OCI-M1 (cell line): ENCODE measurements around the gene CBY1.

Source experiments
- DNase-seq: peaks from one replicate; lab custom pipeline; 2025; lab: John Stamatoyannopoulos, UW

The CBY1 gene

DNA sequence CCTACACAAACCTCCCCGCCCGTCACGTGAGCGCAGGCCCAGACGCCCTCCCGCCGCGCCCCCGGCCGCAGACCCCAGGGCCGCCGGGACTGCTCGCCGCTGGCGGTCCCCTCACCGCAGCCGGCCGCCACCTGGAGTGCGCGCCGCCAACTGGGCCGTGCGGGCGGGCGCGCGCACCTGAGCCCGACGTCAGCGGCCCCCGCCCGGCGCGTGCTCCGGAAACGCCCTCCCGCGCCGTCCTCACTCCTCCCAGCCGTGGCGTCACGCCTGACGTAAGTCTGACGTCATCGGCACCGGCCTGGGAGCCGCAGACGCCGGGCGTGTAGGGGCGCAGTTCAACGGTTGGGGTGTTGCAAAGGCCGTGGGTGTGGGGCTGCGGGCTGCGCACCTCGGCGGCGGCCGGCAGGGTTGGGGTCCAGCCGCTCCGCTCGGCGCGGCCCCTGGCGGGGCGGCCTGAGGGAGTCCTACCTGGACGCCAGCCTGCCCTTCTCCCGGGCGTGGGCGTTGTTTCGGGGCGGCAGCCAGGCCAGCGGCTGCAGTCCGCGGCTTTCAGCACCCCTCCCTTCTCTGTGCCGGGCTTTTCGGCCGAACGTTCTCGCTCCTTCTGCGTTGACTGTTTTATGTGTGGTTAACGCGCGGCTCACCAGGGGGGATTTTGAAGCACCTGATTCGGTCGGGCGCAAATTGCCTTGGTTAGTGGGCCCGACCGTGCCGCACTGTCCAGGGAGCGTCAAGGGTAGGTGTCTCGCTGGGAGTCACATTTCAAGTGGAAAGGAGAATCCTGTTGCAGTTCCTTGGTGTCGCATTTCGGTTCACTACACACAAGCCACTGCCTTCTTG is 44.6 kb downstream of the CBY1 start, which contains the start of gene JOSD1:
JOSD1 (minus strand) TSS at position 155 of the 840 bp plus-strand sequence. CDS start 956 bp downstream, outside the sequence.
- DNase-seq: peak; percentile 95

DNA sequence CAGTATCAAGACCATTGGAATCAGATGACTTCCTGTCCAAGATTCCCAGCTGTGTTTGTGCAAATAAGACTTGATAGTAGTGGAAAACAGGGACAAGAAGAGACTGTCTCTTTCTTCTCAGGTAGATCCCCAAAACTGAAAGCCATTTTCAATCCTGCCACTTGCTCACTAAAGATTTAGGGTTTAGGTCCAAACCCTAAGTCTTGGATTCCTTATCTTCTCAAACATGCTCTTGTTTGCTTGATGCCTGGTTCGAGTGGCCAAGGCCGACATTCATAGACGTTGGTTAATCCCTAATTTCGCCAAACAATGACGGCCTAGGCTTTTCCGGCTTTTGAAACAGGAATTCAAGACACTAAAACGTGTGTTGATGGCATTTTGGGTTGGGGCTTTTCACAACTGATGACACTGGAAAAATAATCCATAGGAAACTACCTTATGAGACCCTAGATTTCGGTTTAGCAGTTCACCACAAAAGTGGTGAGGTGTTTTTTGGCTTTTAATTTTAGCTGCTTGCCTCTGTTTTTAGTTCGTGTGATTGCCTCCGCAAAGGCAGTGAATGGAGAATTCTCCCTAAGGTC is 48.3 kb downstream of the CBY1 start:
- no peak for DNase-seq

DNA sequence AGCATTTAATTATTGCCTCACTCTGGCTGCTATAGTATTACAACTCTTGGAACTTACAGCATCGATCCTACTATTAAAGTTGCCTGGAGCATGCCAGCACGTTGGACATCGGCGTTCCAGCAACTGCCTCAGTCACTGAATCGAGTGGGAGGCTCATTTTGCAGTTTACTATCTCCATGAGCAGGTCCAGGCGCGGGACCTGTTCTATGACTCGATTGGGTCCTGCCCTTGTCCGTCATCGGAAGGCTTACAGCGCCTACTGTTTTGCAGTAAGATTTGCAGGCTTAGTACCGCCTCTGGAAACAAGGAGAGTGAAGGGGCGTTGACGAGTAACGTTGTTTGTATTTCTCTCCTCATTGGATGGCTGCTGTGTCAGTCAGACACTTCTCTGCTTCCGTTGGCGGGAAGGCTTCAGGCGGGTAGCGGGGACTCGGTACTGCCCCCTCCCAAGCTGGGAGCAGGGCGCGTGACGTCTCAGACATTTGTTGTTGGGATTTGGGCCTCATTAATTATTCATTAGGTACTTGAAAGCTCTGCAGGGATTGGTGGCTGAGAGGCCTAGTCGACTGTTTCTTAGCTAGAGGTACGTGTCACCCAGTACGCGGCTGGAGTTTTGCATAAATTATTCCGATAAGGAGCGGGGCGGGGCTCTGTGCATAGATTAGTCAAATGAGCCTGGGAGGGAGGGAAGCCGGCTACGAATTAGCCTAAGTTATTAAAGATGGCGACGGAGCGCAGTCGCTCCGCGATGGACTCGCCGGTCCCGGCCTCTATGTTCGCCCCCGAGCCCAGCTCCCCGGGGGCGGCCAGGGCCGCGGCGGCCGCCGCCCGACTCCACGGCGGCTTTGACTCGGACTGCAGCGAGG is 49.0 kb downstream of the CBY1 start, which contains the start of gene GTPBP1:
GTPBP1 (plus strand) TSS at position 710 of the 866 bp plus-strand sequence; CDS start at position 722, 12 bp downstream.
- DNase-seq: peak; percentile 100

DNA sequence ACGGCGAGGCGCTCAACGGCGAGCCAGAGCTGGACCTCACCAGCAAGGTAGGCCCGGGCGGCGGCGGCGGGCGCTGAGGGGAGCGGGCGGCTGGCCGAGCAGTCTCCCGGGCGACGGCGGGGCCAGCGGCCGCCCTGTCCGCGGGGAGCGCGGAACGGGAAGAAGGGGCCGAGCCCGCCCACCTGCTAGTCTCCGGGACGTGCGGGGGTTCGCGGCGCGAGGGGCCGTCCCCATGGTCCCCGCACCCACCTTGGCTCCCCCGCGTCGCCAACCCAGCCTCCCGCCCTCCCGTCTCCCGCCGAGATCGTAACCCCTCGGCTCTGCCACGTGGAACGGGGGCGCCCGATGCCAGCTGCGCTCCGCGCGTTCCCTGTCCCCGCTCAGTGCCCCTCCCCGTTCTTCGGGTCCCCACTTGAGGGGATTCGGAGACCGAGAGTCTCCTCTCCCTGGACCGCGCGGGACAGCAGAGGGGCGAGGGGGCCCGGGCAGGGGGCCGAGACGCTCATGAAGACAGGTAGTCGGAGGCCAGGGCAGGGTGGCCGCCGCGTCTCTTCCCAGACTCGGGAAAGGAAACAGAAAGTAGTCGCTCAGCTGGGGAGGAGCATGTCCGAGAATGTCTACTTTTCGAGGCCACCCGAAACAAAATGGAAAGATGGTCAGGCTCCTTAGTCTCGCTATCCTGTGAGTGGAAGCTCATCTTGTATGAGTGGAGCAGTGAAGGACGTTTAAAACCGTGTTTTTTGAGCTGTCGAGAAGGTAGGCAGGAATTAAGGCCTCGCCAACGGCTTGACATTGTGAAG is 49.9 kb downstream of the CBY1 start:
- peak; percentile 43 for DNase-seq

DNA sequence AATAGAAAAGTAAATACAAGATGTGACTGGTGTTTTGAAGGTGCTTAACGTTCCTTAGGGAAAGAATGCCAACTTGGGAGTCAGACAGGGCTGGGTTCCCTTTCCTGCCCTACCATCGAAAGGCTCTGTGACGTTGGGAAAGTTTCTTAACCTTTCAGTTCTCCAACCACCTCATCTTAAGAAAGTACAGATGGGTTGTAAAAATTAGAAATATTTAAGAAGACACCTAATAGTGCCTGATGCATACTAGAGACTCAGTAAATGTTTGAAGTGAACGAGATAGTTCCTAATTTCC is 50.4 kb downstream of the CBY1 start:
- DNase-seq: peak; percentile 42

DNA sequence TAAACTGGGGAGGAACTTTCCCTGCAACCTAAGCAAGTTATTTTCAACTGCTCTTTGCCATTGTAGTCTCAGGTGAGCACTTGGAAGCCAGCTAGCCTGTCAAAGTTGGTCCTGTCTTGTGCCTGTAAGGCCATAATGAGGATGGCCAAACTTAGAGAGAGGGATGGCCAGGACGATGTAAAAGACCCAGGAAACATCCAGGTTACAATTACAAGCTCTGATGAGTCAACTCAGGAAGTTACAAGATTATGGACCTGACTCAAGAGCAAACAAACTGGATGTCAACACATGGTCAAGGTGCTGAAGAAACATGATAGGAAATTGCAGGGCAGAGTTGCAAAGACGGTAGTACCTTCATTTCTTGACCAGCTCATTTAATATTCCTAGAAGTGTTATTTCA is 50.9 kb downstream of the CBY1 start:
- DNase-seq: no peak

DNA sequence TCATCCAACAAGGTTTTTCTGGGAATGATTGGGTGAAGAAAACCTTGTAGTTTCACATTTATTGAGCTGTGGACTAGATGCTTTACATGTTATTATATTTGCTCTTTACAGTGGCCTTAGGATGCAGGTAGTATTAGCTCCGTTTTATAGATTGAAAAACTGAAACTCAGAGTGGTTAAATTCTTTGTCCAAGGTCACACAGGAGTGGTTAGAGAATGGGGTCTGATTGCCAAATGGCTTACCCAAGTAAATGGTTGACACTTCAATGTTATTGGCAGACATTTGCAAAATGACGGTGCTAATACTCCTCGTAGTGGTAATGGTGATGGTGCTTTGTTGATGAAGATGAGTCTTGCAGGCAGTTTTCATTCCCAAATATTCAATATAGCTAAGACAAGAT is 51.5 kb downstream of the CBY1 start:
- no peak for DNase-seq

DNA sequence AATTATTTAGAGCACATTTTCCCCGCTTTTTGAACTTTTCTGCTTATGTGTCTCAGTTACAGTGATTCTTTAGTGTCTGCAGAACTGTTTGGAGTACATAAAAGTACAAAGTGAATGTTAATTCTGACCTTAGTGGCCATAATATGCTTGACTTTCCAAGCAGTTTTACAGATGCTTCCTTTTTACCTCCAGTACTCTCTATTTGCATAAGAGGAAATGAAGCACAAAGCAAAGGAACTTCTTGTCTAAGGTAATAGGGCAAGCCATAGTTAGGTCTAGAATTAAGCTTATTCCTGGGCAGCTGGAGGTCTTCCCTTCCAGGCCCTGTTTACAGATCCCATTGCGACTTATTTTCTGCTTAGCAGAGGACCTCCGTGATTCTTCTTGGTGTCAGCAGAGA is 52.9 kb downstream of the CBY1 start:
- DNase-seq: no peak

DNA sequence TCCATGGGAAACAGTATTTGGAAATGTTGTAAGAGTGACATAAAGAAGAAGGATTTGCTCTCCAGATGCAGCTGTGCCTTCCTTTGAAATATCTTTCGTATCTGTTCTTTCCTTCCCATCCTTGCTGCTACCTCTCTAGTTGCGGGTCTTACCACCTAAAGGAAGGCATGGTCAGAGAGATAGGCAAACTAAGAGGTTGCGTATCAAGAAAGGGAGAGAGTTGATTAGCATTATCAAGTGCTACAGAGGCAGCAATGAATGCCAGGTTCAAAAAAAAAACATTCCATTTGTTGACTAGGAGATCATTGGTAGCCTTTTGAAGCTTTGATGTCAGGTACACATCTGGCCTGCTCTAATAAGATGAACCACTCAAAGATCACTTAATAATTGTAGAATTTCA is 53.9 kb downstream of the CBY1 start:
- no peak for DNase-seq

DNA sequence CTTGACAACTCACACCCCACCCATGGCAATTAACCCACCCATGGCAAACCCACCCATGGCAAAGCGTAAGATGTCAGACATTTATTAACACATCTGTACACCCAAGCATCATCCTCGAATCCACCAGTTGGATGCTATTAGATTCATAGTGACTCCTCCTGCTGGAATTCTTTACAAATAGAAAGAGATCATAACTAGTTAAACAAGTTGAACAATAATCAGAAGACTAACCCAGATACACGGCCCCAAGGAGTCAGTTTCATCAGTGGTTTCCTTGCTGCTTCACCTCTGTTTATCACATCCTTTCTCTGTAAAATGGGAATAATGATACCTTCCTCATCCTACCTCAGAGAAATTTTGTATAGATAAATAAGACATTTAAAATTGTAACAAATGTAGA is 54.4 kb downstream of the CBY1 start:
- no peak for DNase-seq

DNA sequence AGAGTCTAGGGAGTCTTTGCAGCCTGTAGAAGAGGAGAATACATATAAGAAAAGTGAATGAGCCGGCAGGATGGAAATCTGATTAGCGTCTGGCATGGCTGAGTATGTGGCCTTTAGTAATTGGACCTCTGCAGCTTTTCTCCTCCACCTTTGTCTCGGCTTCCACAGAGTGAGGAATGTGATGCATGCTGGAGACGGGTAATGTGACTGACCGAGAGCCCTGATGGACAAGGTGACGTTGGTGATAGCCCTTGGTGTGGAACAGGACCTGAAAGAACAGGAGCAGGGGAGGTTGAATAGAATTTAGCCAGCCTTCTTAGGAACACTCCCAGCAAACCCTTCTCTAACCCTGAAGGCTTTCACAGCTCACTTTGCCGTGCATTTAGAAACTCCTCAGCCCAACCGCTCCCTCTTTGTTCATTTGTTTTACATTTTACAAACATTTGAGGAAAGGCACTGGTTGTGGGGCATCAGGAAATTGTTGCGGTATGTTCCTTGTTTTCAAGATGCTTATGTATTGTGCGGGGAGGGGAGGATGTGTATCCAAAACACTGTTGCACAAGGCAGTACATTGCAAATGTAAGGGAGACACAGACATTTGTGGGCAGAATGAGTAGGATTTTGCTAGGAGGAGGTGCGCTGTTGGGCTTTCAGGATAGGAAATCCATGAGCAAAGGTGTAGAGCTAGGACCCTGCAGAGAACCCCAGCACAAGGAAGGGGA is 56.2 kb downstream of the CBY1 start:
- DNase-seq: no peak

DNA sequence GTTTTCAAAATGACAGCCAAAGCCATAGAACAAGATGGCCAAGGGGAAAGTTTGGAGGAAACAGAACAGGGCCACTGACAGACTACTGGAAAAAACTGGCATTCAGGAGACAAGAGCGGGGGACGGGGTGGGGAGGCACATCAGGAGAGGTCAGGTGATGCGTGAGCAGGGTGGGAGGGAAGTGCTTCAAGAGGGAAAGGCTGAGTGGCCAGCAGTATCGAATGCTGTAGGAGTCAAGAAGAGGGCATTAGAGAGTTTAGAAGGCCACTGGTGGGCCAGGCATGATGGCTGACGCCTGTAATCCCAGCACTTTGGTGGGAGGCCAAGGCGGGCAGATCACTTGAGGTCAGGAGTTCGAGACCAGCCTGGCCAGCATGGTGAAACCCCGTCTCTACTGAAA is 57.5 kb downstream of the CBY1 start:
- DNase-seq: peak; percentile 29

DNA sequence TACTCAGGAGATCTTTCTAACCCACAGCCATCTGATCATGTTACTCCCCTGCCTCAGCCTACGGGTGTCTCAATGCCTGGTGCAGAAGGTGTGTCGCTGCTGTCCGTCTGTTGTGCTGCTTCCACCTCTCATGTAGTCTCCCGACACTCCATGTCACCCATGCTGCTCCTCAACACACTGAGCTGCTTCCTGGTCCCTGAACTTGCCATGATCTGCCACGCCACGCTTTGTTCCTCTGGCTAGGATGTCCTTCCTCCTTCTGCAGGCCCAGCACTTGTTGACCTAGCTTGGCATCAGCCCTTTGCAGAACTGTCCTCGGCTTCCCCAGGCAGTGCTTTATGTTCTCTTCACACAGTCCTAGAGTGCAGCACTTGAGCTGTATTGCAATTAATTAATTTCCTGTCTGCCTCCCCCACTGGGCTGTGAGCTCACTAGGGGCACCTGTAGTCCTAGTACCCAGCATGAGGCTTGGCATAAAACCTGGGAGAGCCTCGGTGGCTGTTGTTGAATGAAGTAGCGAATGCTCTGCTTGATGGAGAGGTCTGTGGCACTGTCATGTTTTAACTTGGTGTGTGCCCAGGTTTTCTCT is 58.8 kb downstream of the CBY1 start:
- no peak for DNase-seq

DNA sequence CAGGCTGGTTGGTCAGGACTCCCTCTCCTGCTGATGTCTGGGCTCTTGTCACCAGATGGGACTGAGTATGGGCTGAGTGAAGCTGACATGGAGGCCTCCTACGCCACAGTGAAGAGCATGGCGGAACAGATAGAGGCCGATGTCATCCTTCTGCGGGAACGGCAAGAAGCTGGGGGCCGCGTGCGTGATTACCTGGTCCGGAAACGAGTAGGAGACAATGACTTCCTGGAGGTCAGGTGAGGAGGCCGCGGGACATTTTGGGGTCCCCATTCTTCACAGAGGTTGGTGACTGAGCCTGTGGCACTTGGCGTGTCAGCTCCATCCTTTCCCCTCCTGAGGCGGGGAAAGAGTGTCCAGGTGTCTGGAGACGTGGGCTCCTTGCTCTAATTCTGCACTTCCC is 59.4 kb downstream of the CBY1 start:
- no peak for DNase-seq

DNA sequence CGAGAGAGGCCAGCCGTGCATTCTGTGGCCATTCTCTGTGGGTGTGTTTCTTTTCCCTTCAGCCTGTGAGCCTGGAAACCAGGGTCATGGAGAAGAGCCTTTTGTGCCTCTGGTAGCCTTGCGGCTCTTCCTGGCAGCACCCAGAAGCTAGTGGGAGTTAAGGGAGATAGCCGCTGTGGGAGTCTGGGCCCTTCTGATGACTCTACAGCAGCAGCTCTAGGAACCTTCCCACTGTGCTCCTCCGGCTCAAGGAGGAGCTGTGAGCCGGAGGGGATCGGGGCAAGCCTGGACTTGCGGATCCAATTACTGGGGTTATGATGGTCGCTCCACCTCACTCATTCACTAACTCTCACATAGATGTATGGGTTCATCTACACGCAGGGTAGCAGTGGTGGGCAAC is 59.8 kb downstream of the CBY1 start:
- DNase-seq: no peak

DNA sequence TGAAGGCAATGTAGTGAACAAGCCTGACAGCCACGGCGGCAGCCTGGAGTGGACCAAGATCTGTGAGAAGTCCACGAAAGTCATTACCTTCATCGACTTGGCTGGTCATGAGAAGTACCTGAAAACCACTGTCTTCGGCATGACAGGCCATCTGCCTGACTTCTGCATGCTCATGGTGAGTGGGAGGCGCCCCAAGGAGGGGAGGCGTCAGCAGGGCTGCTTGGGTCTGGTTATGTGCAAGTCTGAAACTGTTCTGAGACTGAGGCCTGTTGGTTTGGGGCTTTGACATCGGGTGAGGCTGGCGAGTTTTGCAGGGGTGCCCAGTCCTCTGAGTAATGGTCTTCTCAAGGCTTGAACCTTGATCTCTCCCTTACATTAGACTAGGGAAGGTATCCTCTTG is 60.4 kb downstream of the CBY1 start:
- no peak for DNase-seq

DNA sequence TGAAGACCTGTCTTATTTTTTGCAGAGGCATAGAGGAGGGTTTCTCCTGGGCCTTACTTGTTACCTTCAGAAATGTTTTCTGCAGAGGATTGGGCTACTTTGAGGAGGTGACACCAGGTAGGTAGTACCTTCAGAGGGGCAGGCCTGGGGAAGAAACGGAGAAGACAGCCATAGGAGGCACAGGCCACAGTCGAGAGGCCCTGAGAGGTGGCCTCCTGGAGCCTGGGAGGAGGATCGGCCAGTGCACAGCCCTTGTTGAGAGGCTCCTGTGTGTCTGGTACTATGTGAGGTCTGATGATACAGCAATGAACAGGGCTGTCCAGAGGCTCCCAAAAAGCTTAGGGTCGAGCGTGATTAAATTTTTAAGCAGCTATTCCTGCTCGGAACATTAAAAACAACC is 60.8 kb downstream of the CBY1 start:
- no peak for DNase-seq

DNA sequence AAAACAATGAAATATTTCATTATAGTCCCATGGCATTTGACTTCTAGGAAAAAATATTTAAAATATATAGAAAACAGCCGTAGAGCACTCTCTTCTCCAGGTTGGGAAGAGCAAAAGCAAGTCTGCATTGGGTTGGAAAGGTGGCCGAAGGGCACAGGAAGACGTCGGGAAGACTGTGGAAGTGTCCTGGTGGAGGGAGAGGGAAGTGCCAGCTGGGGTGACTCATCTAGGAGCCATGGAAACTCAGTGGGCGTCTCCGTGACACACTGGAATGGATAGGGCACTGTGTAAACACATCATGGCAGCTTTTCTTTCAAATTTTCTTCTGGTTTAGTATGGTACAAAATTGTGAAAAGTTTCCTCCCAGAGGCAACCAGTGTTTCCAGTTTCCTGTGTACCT is 62.0 kb downstream of the CBY1 start:
- no peak for DNase-seq

DNA sequence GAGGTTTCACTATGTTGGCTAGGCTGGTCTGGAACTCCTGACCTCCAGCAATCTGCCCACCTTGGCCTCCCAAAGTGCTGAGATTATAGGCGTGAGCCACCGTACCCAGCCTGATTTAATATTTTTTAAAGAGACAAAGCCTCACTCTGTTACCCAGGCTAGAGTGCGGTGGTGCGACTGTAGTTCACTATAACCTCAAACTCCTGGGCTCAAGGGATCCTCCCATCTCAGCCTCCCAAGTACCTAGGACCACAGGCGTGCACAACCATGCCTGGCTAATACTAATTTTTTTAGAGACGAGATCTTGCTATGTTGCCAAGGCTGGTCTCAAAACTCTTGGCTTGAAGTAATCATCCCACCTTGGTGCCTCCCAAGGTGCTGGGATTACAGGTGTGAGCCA is 62.8 kb downstream of the CBY1 start:
- DNase-seq: no peak

DNA sequence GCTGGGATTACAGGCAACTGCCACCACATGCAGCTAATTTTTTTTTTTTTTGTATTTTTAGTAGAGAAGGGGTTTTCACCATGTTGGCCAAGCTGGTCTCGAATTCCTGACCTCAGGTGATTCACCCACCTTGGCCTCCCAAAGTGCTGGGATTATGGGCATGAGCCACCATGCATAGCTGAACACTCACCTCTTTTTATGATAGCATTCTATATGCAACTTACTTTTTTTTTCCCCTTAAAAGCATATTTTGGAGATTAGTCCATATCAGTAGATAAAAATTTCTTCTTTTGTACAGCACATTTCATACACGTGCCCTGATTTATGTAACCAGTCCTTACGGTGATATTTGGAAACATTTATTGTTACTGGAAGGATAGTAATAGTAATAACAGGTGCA is 63.9 kb downstream of the CBY1 start:
- no peak for DNase-seq

DNA sequence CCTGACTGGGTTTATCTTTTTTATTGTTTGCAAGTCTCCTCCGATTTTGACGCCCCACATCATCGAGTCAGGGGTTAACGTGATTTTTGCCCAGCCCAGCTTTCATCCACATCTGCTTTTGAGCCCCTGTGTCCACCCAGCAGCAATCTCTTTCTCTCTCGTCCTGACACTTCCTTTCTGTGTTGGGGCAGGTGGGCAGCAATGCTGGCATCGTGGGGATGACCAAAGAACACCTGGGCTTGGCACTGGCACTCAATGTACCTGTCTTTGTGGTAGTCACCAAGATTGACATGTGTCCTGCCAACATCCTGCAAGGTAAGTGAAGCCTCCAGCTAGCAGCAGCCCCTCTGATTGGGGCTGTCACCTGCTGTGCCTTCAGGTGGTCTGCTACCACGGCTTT is 65.1 kb downstream of the CBY1 start:
- no peak for DNase-seq
